CD4-positive, alpha-beta T cell treated with Interleukin-12 subunit alpha and Interleukin-12 subunit beta, for 1 hour (primary cell): Measurements from ENCODE around the gene LHFPL5.

Experiments used
- DNase-seq: peaks from one replicate; pipeline ENCODE4 v3.0.0-alpha.2; 2020

LHFPL5 gene

GRCh38 chr6:35804996-35805736 is at the start of gene LHFPL5:
Gene LHFPL5, plus strand, starts transcription at chr6:35805352. Its CDS starts 319 bp downstream, at chr6:35805671.
- peak; percentile 31 for DNase-seq

GRCh38 chr6:35757456-35758123 is 47.6 kb upstream of the LHFPL5 start:
- DNase-seq: no peak

GRCh38 chr6:35759426-35759825 is 45.7 kb upstream of the LHFPL5 start:
- DNase-seq: no peak

GRCh38 chr6:35765739-35766138 is 39.4 kb upstream of the LHFPL5 start:
- DNase-seq: no peak

- DNase-seq: no peak
These were observed 35.9 kb upstream of the LHFPL5 start for GRCh38 chr6:35769211-35769610.

GRCh38 chr6:35771343-35771627 is 33.9 kb upstream of the LHFPL5 start:
- DNase-seq: no peak

GRCh38 chr6:35774116-35774794 is 30.9 kb upstream of the LHFPL5 start:
- DNase-seq: no peak

- DNase-seq: no peak
These were observed 30.1 kb upstream of the LHFPL5 start for GRCh38 chr6:35775031-35775430.

- no peak for DNase-seq
These were observed 28.6 kb upstream of the LHFPL5 start, which contains the start of gene CLPSL2 for GRCh38 chr6:35776364-35777215. Gene CLPSL2, plus strand, starts transcription at chr6:35776598. Its CDS starts 21 bp downstream, at chr6:35776619.

GRCh38 chr6:35777356-35778102 is 27.6 kb upstream of the LHFPL5 start:
- no peak for DNase-seq

- DNase-seq: no peak
These were observed 26.7 kb upstream of the LHFPL5 start for GRCh38 chr6:35778437-35778836.

GRCh38 chr6:35780719-35781118 is 24.4 kb upstream of the LHFPL5 start, which contains the start of gene CLPSL1:
Gene CLPSL1, plus strand, starts transcription at chr6:35781019. Its CDS starts 92 bp downstream, at chr6:35781111.
- no peak for DNase-seq

- DNase-seq: no peak
These were observed 23.9 kb upstream of the LHFPL5 start for GRCh38 chr6:35781290-35781689.

GRCh38 chr6:35782424-35782823 is 22.7 kb upstream of the LHFPL5 start:
- no peak for DNase-seq

GRCh38 chr6:35784200-35784599 is 21.0 kb upstream of the LHFPL5 start:
- no peak for DNase-seq

GRCh38 chr6:35786272-35786671 is 18.9 kb upstream of the LHFPL5 start:
- DNase-seq: no peak

GRCh38 chr6:35786810-35787209 is 18.3 kb upstream of the LHFPL5 start:
- DNase-seq: no peak

GRCh38 chr6:35787266-35788218 is 17.6 kb upstream of the LHFPL5 start:
- no peak for DNase-seq

GRCh38 chr6:35788423-35788982 is 16.6 kb upstream of the LHFPL5 start:
- DNase-seq: no peak

- no peak for DNase-seq
These were observed 14.5 kb upstream of the LHFPL5 start for GRCh38 chr6:35790683-35791082.
